ENCODE measurements around the gene DOCK9. TPM values are rescaled to one million over a fixed set of nuclear protein-coding genes. Genes with fewer than 3 reads are reported as not detected.

DOCK9 gene
- total and polyA plus RNA-seq, 2 donors: 63.5 to 84.4 TPM

GRCh38 chr13:98921786-98922185 lies 56.1 kb downstream of the DOCK9 start:
- Histone ChIP-seq H3K27ac (ENCODE audit: low read depth) (no peak overlapping the region), H3K36me3 (ENCODE audit: insufficient read depth) (peaks cover 3% of the 10 kb centered on the region), H3K4me3 (ENCODE audit: low read depth, low read length) (no peak overlapping the region), H3K4me1 (ENCODE audit: insufficient read depth) (no peaks in the 10 kb centered on the region)
- no peak for DNase-seq (ENCODE audit: extremely low spot score)
- WGBS: 96% methylated on average over 5 of the region's 5 CpGs

- WGBS: 93% methylated on average over 5 of the region's 5 CpGs
- Histone ChIP-seq H3K4me3 (ENCODE audit: low read depth, low read length) (no peak overlapping the region), H3K36me3 (ENCODE audit: insufficient read depth) (peaks cover 3% of the 10 kb centered on the region), H3K4me1 (ENCODE audit: insufficient read depth) (no peaks in the 10 kb centered on the region), H3K27ac (ENCODE audit: low read depth) (no peak overlapping the region)
- no peak for DNase-seq (ENCODE audit: extremely low spot score)
Measured at GRCh38 chr13:98921015-98921580, 56.8 kb downstream of the DOCK9 start.

- Histone ChIP-seq H3K27ac (ENCODE audit: low read depth) (no peak overlapping the region), H3K4me3 (ENCODE audit: low read depth, low read length) (no peak overlapping the region), H3K4me1 (ENCODE audit: insufficient read depth) (no peaks in the 10 kb centered on the region), H3K36me3 (ENCODE audit: insufficient read depth) (peaks cover 3% of the 10 kb centered on the region)
- WGBS: 95% methylated on average over 2 of the region's 2 CpGs
- no peak for DNase-seq (ENCODE audit: extremely low spot score)
Measured at GRCh38 chr13:98919566-98919965, 58.3 kb downstream of the DOCK9 start.

GRCh38 chr13:98918771-98919170 lies 59.1 kb downstream of the DOCK9 start:
- Histone ChIP-seq H3K36me3 (ENCODE audit: insufficient read depth) (peaks cover 3% of the 10 kb centered on the region), H3K4me3 (ENCODE audit: low read depth, low read length) (no peak overlapping the region), H3K4me1 (ENCODE audit: insufficient read depth) (no peaks in the 10 kb centered on the region), H3K27ac (ENCODE audit: low read depth) (no peak overlapping the region)
- 78% methylated on average over 4 of the region's 4 CpGs for WGBS
- no peak for DNase-seq (ENCODE audit: extremely low spot score)

GRCh38 chr13:98917116-98917515 lies 60.7 kb downstream of the DOCK9 start:
- no peak overlapping the region for H3K27ac ChIP-seq (ENCODE audit: low read depth)
- no peak overlapping the region for H3K4me3 ChIP-seq (ENCODE audit: low read depth, low read length)
- H3K36me3 ChIP-seq (ENCODE audit: insufficient read depth): peaks cover 1% of the 10 kb centered on the region
- 60% methylated on average over 1 of the region's 1 CpG for WGBS
- no peak for DNase-seq (ENCODE audit: extremely low spot score)
- H3K4me1 ChIP-seq (ENCODE audit: insufficient read depth): no peaks in the 10 kb centered on the region

- Histone ChIP-seq H3K4me3 (ENCODE audit: low read depth, low read length) (no peak overlapping the region), H3K27ac (ENCODE audit: low read depth) (no peak overlapping the region), H3K36me3 (ENCODE audit: insufficient read depth) (peaks cover 1% of the 10 kb centered on the region), H3K4me1 (ENCODE audit: insufficient read depth) (no peaks in the 10 kb centered on the region)
- no peak for DNase-seq (ENCODE audit: extremely low spot score)
- WGBS: 100% methylated on average over 1 of the region's 1 CpG
Measured at GRCh38 chr13:98916403-98916802, 61.5 kb downstream of the DOCK9 start.

- H3K27ac ChIP-seq (ENCODE audit: low read depth): no peak overlapping the region
- 88% methylated on average over 5 of the region's 5 CpGs for WGBS
- no peak overlapping the region for H3K4me3 ChIP-seq (ENCODE audit: low read depth, low read length)
- H3K36me3 ChIP-seq (ENCODE audit: insufficient read depth): no peaks in the 10 kb centered on the region
- H3K4me1 ChIP-seq (ENCODE audit: insufficient read depth): no peaks in the 10 kb centered on the region
- DNase-seq (ENCODE audit: extremely low spot score): no peak
Measured at GRCh38 chr13:98915981-98916380, 61.9 kb downstream of the DOCK9 start.

GRCh38 chr13:98915563-98915962 lies 62.3 kb downstream of the DOCK9 start:
- Histone ChIP-seq H3K4me1 (ENCODE audit: insufficient read depth) (no peaks in the 10 kb centered on the region), H3K27ac (ENCODE audit: low read depth) (no peak overlapping the region), H3K4me3 (ENCODE audit: low read depth, low read length) (no peak overlapping the region), H3K36me3 (ENCODE audit: insufficient read depth) (no peaks in the 10 kb centered on the region)
- 61% methylated on average over 1 of the region's 1 CpG for WGBS
- DNase-seq (ENCODE audit: extremely low spot score): no peak

GRCh38 chr13:98913741-98914140 lies 64.1 kb downstream of the DOCK9 start:
- DNase-seq (ENCODE audit: extremely low spot score): no peak
- no peak overlapping the region for H3K27ac ChIP-seq (ENCODE audit: low read depth)
- H3K36me3 ChIP-seq (ENCODE audit: insufficient read depth): no peaks in the 10 kb centered on the region
- no peaks in the 10 kb centered on the region for H3K4me1 ChIP-seq (ENCODE audit: insufficient read depth)
- no peak overlapping the region for H3K4me3 ChIP-seq (ENCODE audit: low read depth, low read length)
- 63% methylated on average over 5 of the region's 5 CpGs for WGBS

GRCh38 chr13:98912846-98913245 lies 65.0 kb downstream of the DOCK9 start:
- no peak overlapping the region for H3K27ac ChIP-seq (ENCODE audit: low read depth)
- H3K4me1 ChIP-seq (ENCODE audit: insufficient read depth): no peaks in the 10 kb centered on the region
- DNase-seq (ENCODE audit: extremely low spot score): no peak
- H3K4me3 ChIP-seq (ENCODE audit: low read depth, low read length): no peak overlapping the region
- H3K36me3 ChIP-seq (ENCODE audit: insufficient read depth): no peaks in the 10 kb centered on the region

- DNase-seq (ENCODE audit: extremely low spot score): no peak
- H3K36me3 ChIP-seq (ENCODE audit: insufficient read depth): peaks cover 3% of the 10 kb centered on the region
- H3K4me1 ChIP-seq (ENCODE audit: insufficient read depth): no peaks in the 10 kb centered on the region
- 61% methylated on average over 2 of the region's 2 CpGs for WGBS
- no peak overlapping the region for H3K27ac ChIP-seq (ENCODE audit: low read depth)
- no peak overlapping the region for H3K4me3 ChIP-seq (ENCODE audit: low read depth, low read length)
Measured at GRCh38 chr13:98910501-98910951, 67.3 kb downstream of the DOCK9 start.

GRCh38 chr13:98909016-98909415 lies 68.8 kb downstream of the DOCK9 start:
- Histone ChIP-seq H3K4me1 (ENCODE audit: insufficient read depth) (no peaks in the 10 kb centered on the region), H3K27ac (ENCODE audit: low read depth) (no peak overlapping the region)
- 87% methylated on average over 3 of the region's 3 CpGs for WGBS

GRCh38 chr13:98906746-98907502 lies 70.9 kb downstream of the DOCK9 start:
- DNase-seq (ENCODE audit: extremely low spot score): no peak
- Histone ChIP-seq H3K4me1 (ENCODE audit: insufficient read depth) (no peaks in the 10 kb centered on the region), H3K4me3 (ENCODE audit: low read depth, low read length) (no peak overlapping the region), H3K36me3 (ENCODE audit: insufficient read depth) (peaks cover 5% of the 10 kb centered on the region), H3K27ac (ENCODE audit: low read depth) (no peak overlapping the region)
- WGBS: 95% methylated on average over 8 of the region's 8 CpGs

More at GRCh38 chr13:98909016-98909415, 68.8 kb downstream of the DOCK9 start:
- peaks cover 3% of the 10 kb centered on the region for H3K36me3 ChIP-seq (ENCODE audit: insufficient read depth)
- no peak for DNase-seq (ENCODE audit: extremely low spot score)
- H3K4me3 ChIP-seq (ENCODE audit: low read depth, low read length): no peak overlapping the region

- WGBS: 64% methylated on average over 2 of the region's 2 CpGs
- Histone ChIP-seq H3K4me1 (ENCODE audit: insufficient read depth) (no peaks in the 10 kb centered on the region), H3K27ac (ENCODE audit: low read depth) (no peak overlapping the region), H3K4me3 (ENCODE audit: low read depth, low read length) (no peak overlapping the region), H3K36me3 (ENCODE audit: insufficient read depth) (peaks cover 5% of the 10 kb centered on the region)
- DNase-seq (ENCODE audit: extremely low spot score): no peak
Measured at GRCh38 chr13:98905199-98905598, 72.7 kb downstream of the DOCK9 start.

Measured in urinary bladder (tissue), 4 donors.